Mucosa of gallbladder (tissue), 1 donor: ENCODE results near the gene CD200. TPM values are rescaled to one million over a fixed set of nuclear protein-coding genes. Genes with fewer than 3 reads are reported as not detected.

ENCODE experiments used
- DNase-seq: peaks from one replicate; pipeline ENCODE4 v3.0.0-alpha.2; 2020; ENCODE audit warnings: low spot score
- total RNA-seq: library from RNA; stranded (reverse); gene quantifications from one replicate; pipeline ENCODE4 v1.2.1, GENCODE V29; 2021
- donor health status: DM: no; HTN: no; CAD: no.

CD200 gene
- total RNA-seq, 1 donor from 2014 or later: 10.5 TPM

- DNase-seq: no peak
Measured at GRCh38 chr3:112331851-112332250, 1.1 kb upstream of the CD200 start.

GRCh38 chr3:112333381-112334317, 693 bp downstream of the CD200 start:
- no peak for DNase-seq

- DNase-seq: no peak
Measured at GRCh38 chr3:112334691-112335433, 1.9 kb downstream of the CD200 start.

GRCh38 chr3:112335434-112335781, 2.5 kb downstream of the CD200 start:
- DNase-seq: no peak

- no peak for DNase-seq
Measured at GRCh38 chr3:112338021-112338726, 5.2 kb downstream of the CD200 start.

GRCh38 chr3:112338727-112339056, 5.7 kb downstream of the CD200 start:
- no peak for DNase-seq

- DNase-seq: no peak
Measured at GRCh38 chr3:112339134-112339533, 6.2 kb downstream of the CD200 start.

GRCh38 chr3:112339609-112340008, 6.7 kb downstream of the CD200 start:
- no peak for DNase-seq

GRCh38 chr3:112341386-112341785, 8.4 kb downstream of the CD200 start:
- no peak for DNase-seq

- DNase-seq: no peak
Measured at GRCh38 chr3:112345681-112346080, 12.7 kb downstream of the CD200 start.

GRCh38 chr3:112346491-112347122, 13.7 kb downstream of the CD200 start:
- no peak for DNase-seq

GRCh38 chr3:112348943-112349342, 16.0 kb downstream of the CD200 start:
- no peak for DNase-seq

- DNase-seq: no peak
Measured at GRCh38 chr3:112349557-112349956, 16.6 kb downstream of the CD200 start.

GRCh38 chr3:112350018-112350810, 17.3 kb downstream of the CD200 start:
- DNase-seq: no peak

GRCh38 chr3:112351036-112351435, 18.1 kb downstream of the CD200 start:
- no peak for DNase-seq

GRCh38 chr3:112351823-112352222, 18.9 kb downstream of the CD200 start:
- DNase-seq: no peak

GRCh38 chr3:112352720-112353119, 19.8 kb downstream of the CD200 start:
- DNase-seq: no peak

- no peak for DNase-seq
Measured at GRCh38 chr3:112353365-112353764, 20.4 kb downstream of the CD200 start.

- DNase-seq: no peak
Measured at GRCh38 chr3:112354642-112355306, 21.8 kb downstream of the CD200 start.

GRCh38 chr3:112355307-112355687, 22.3 kb downstream of the CD200 start:
- no peak for DNase-seq
